NB4 (cell line): ENCODE data around the gene MEI4.

Experiments
- DNase-seq: peaks from one replicate; pipeline ENCODE4 v3.0.0; 2010; ENCODE audit warnings: low read depth
- H3K4me3 ChIP-seq: one replicate; pipeline ENCODE4 v1.5.1; 2011; ENCODE audit warnings: mild to moderate bottlenecking, low read depth, low read length, moderate library complexity
- CTCF ChIP-seq: IDR thresholded peaks from one replicate; pipeline ENCODE4 v1.5.1; 2012; ENCODE audit warnings: low read depth, low read length
- MAX ChIP-seq: IDR thresholded peaks from 2 replicates; pipeline ENCODE4 v1.6.1; 2011; ENCODE audit warnings: low read depth, low read length
- MYC ChIP-seq: IDR thresholded peaks from 2 replicates; pipeline ENCODE4 v1.6.1; 2011; ENCODE audit warnings: low read depth, low read length
- POLR2A ChIP-seq: IDR thresholded peaks from 2 replicates; pipeline ENCODE4 v1.6.1; 2011; ENCODE audit warnings: mild to moderate bottlenecking; ENCODE audit not compliant: insufficient read length; ENCODE audit errors: extremely low read depth

MEI4 gene

GRCh38 chr6:77764364-77764763 lies 111.5 kb downstream of the MEI4 start:
- no peak overlapping the region for H3K4me3 ChIP-seq
- DNase-seq, result no peak
- TF ChIP-seq POLR2A (no peak), MYC (no peak), CTCF (no peak), MAX (no peak)

- no peak overlapping the region for H3K4me3 ChIP-seq
- TF ChIP-seq CTCF, result no peak
- no peak for TF ChIP-seq POLR2A
- TF ChIP-seq MYC, result no peak
- no peak for DNase-seq
Observed at GRCh38 chr6:77773157-77773822, 120.5 kb downstream of the MEI4 start.

GRCh38 chr6:77774457-77774856 lies 121.6 kb downstream of the MEI4 start:
- H3K4me3 ChIP-seq, result no peak overlapping the region
- no peak for TF ChIP-seq MAX
- no peak for TF ChIP-seq POLR2A
- TF ChIP-seq CTCF, result no peak
- TF ChIP-seq MYC, result no peak
- DNase-seq, result no peak

GRCh38 chr6:77776441-77776840 lies 123.6 kb downstream of the MEI4 start:
- DNase-seq, result no peak
- no peak for TF ChIP-seq MAX
- no peak overlapping the region for H3K4me3 ChIP-seq

GRCh38 chr6:77778527-77778926 lies 125.7 kb downstream of the MEI4 start:
- TF ChIP-seq MYC (no peak), CTCF (no peak), POLR2A (no peak), MAX (no peak)
- no peak for DNase-seq
- no peak overlapping the region for H3K4me3 ChIP-seq

- DNase-seq, result no peak
- TF ChIP-seq POLR2A, result no peak
- TF ChIP-seq CTCF, result no peak
- TF ChIP-seq MAX, result no peak
- no peak for TF ChIP-seq MYC
- no peak overlapping the region for H3K4me3 ChIP-seq
Observed at GRCh38 chr6:77786935-77787629, 134.2 kb downstream of the MEI4 start.
